Right lobe of liver (tissue), 6 donors: ENCODE measurements around the gene TMEM266. TPM values are rescaled to one million over a fixed set of nuclear protein-coding genes. Genes with fewer than 3 reads are reported as not detected.

Experiments
- ATAC-seq, 4 donors: fragments of 200-7000 bp; cut with Tn5 transposase; one replicate each; pipeline ENCODE4 v1.9.1; 2020; ENCODE audit warnings: mild to moderate bottlenecking in 4 of 4, moderate library complexity in 4 of 4
- DNase-seq, 3 donors: peaks; one replicate each; pipeline ENCODE4 v3.0.0-alpha.2; 2020
- H3K27ac ChIP-seq, 3 donors: fragments of 200-600 bp; one replicate each; pipeline ENCODE4 v1.8.0; 2022
- H3K27me3 ChIP-seq, 2 donors: fragments of 200-600 bp; one replicate each; pipeline ENCODE4 v1.8.0; 2022
- H3K36me3 ChIP-seq, 4 donors: fragments of 200-600 bp; sonication (generic) in 1 of 4; one replicate each; pipeline versions ENCODE4 v1.5.1 to v1.8.0; 2017 to 2022; ENCODE audit warnings: control low read depth in 1 of 4
- H3K4me1 ChIP-seq, 4 donors: fragments of 200-600 bp; sonication (generic) in 1 of 4; one replicate each; pipeline versions ENCODE4 v1.5.1 to v1.8.0; 2017 to 2022; ENCODE audit warnings: control low read depth in 1 of 4
- H3K4me3 ChIP-seq, 3 donors: fragments of 200-600 bp; one replicate each; pipeline ENCODE4 v1.8.0; 2022
- H3K9me3 ChIP-seq, 4 donors: fragments of 200-600 bp; sonication (generic) in 1 of 4; one replicate each; pipeline versions ENCODE4 v1.5.1 to v1.8.0; 2017 to 2022; ENCODE audit warnings: control low read depth in 1 of 4
- CTCF ChIP-seq, 4 donors: fragments of 200-600 bp in 3 of 4; fragments of 450-650 bp in 1 of 4; IDR thresholded peaks; one replicate each; pipeline versions ENCODE4 v1.5.1 to v1.8.0; 2016 to 2022; ENCODE audit warnings: antibody characterized with exemption in 4 of 4, mild to moderate bottlenecking in 2 of 4
- POLR2A ChIP-seq: fragments of 450-650 bp; IDR thresholded peaks from one replicate; pipeline ENCODE4 v1.6.1; 2017; ENCODE audit warnings: antibody characterized with exemption, mild to moderate bottlenecking
- WGBS: methylation state at CpG from one replicate; pipeline ENCODE4 v1.1.6; 2018; ENCODE audit warnings: low coverage, low lambda C conversion rate; ENCODE audit not compliant: insufficient coverage; ENCODE audit errors: missing lambda C conversion rate; 5-methylcytosine and 5-hydroxymethylcytosine counted together
- intact Hi-C, 2 donors: fragments of 100-400 bp; cut with DNase I; formaldehyde crosslinking; loops; one replicate each; pipeline versions ENCODE4 v1.11.2 to v1.14.1; 2022
- total RNA-seq, 6 experiments: library from RNA; depleted of rRNA in 2 of 6; stranded (reverse); fragments of >200 nt in 2 of 6; fragmentation: NEBNext Ultra II Directional in 3 of 6; extraction: Animal tissue kit (Norgen Biotek cat#: 25700) in 3 of 6; gene quantifications; one replicate each; pipeline versions ENCODE4 v1.1.0 to v1.2.4, GENCODE V29; 2016 to 2023
- donor health status: DM: no; HTN: yes; CAD: no.
- donor health status: DM: no; HTN: no; CAD: no.
- donor health status: DM: no; HTN: no; CAD: no.
- donor health status: DM: no; HTN: yes; CAD: no.
- donor health status: DM: no; HTN: yes; CAD: no.

Gene TMEM266
- total RNA-seq, 6 experiments from 2014 or later: 0.12 to 0.19 TPM; not detected in 4

GRCh38 chr15:76064375-76064774 is 4.6 kb downstream of the TMEM266 start:
- TF ChIP-seq POLR2A (no peak), CTCF (IDR thresholded peaks at IDR 0.05) (no peak)
- H3K4me3 ChIP-seq: no peak overlapping the region
- no peaks in the 10 kb centered on the region for H3K36me3 ChIP-seq
- intact Hi-C loops: loop anchor here in 1 of 2 donors (10.0 kb wide), 1 partner anchor 90 kb away; no protein-coding TSS in a partner anchor
- no peak for ATAC-seq
- DNase-seq: no peak
- no peaks in the 10 kb centered on the region for H3K9me3 ChIP-seq
- WGBS: 58% methylated on average over 3 of the region's 3 CpGs
- H3K27ac ChIP-seq: no peak overlapping the region
- no peaks in the 10 kb centered on the region for H3K4me1 ChIP-seq
- H3K27me3 ChIP-seq: peaks cover 0 to 3% of the 10 kb centered on the region in 2 donors

- Histone ChIP-seq H3K4me3 (no peak overlapping the region), H3K27me3 (peaks cover 0 to 3% of the 10 kb centered on the region in 2 donors), H3K36me3 (no peaks in the 10 kb centered on the region), H3K4me1 (no peaks in the 10 kb centered on the region), H3K27ac (no peak overlapping the region), H3K9me3 (no peaks in the 10 kb centered on the region)
- DNase-seq (no peak), ATAC-seq (peak in 3 of 4 donors; percentile 46 to 61 (median 47))
- no peak for TF ChIP-seq POLR2A
- TF ChIP-seq CTCF (IDR thresholded peaks at IDR 0.05): no peak
- WGBS: 36% methylated on average over 6 of the region's 6 CpGs
- intact Hi-C loops: loop anchor here in 1 of 2 donors (10.0 kb wide), 1 partner anchor 90 kb away; no protein-coding TSS in a partner anchor
Measured at GRCh38 chr15:76065245-76065644, 5.5 kb downstream of the TMEM266 start.

- TF ChIP-seq POLR2A (no peak), CTCF (IDR thresholded peaks at IDR 0.05) (no peak)
- Histone ChIP-seq H3K4me1 (no peaks in the 10 kb centered on the region), H3K27ac (no peak overlapping the region), H3K4me3 (no peak overlapping the region), H3K27me3 (peaks cover 0 to 3% of the 10 kb centered on the region in 2 donors), H3K36me3 (no peaks in the 10 kb centered on the region), H3K9me3 (no peaks in the 10 kb centered on the region)
- 58% methylated on average over 3 of the region's 5 CpGs for WGBS
- intact Hi-C loops: loop anchor here in 1 of 2 donors (10.0 kb wide), 1 partner anchor 89 kb away; no protein-coding TSS in a partner anchor
- ATAC-seq (no peak), DNase-seq (no peak)
Measured at GRCh38 chr15:76065793-76066192, 6.0 kb downstream of the TMEM266 start.

- ATAC-seq (no peak), DNase-seq (no peak)
- no peak overlapping the region for H3K27ac ChIP-seq
Measured at GRCh38 chr15:76070192-76070591, 10.4 kb downstream of the TMEM266 start.

More at GRCh38 chr15:76070192-76070591, 10.4 kb downstream of the TMEM266 start:
- Histone ChIP-seq H3K4me3 (no peak overlapping the region), H3K4me1 (no peaks in the 10 kb centered on the region), H3K36me3 (no peaks in the 10 kb centered on the region), H3K27me3 (peaks cover 0 to 3% of the 10 kb centered on the region in 2 donors), H3K9me3 (no peaks in the 10 kb centered on the region)
- TF ChIP-seq CTCF (IDR thresholded peaks at IDR 0.05) (no peak), POLR2A (no peak)
- intact Hi-C loops: no loop called here
